Stimulated activated CD4-positive, alpha-beta T cell treated with anti-CD3 and anti-CD28 coated beads, Interleukin-15, amount 100 ng/mL, for 1 hour (primary cell): ENCODE measurements around the gene GINS2.

Experiments used
- DNase-seq, 2 donors: peaks; one replicate each; pipeline ENCODE4 v3.0.0-alpha.2; 2020; ENCODE audit warnings: low read depth in 1 of 2, low spot score in 1 of 2

GINS2 gene

DNA sequence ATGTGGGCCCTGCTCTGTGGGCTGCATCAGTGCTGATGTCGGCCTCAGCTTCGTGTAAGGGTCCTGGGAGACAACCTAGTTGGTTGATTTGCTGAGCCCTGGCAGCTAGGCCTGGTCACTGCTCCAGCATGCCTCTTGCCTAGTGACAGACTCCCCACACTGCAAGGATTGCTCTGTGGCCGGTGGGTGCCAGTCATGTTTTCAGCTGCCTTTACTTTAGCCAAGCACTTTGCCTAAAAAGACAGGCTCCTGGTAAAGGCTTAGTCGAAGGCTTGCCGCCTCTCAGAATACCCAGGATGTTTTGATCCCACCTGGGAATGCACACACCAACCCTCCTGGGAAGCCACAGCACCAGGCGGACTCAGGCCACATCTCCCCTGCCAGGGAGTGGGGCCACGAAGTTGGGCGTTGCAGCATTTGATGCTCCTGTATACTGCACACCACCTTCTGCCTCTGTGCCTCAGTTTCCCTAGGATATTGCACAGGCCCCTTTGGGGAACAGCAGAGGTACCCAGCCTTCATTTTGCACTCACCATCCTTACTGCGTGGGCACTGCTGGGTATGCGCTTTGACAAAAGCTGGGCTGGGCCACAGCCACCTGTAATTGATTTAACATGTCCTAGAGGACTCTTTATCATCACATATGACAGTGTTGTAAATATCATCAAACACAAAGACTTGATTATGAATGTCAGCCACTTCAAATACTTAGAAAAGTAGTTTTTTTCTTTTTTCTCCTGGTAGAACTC lies 19.9 kb downstream of the GINS2 start:
- DNase-seq = no peak

GRCh38 chr16:85667841-85668413 lies 20.8 kb downstream of the GINS2 start:
- DNase-seq = no peak

- DNase-seq = no peak
These were observed 21.5 kb downstream of the GINS2 start for GRCh38 chr16:85667261-85667660.

DNA sequence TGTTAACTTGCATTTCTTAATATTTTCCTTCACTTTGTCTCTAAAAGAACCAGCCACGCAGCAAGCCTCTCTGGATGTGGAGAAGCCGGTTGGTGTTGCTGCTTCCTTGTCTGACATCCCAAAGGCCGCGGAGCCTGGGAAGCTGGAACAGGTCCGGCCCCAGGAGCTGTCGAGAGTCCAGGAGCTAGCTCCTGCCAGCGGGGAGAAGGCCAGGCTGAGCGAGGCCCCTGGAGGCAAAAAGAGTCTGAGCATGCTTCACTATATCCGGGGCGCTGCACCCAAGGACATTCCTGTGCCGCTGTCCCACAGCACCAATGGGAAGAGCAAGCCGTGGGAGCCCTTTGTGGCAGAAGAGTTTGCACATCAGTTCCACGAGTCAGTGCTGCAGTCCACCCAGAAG lies 22.8 kb downstream of the GINS2 start:
- DNase-seq = no peak

DNA sequence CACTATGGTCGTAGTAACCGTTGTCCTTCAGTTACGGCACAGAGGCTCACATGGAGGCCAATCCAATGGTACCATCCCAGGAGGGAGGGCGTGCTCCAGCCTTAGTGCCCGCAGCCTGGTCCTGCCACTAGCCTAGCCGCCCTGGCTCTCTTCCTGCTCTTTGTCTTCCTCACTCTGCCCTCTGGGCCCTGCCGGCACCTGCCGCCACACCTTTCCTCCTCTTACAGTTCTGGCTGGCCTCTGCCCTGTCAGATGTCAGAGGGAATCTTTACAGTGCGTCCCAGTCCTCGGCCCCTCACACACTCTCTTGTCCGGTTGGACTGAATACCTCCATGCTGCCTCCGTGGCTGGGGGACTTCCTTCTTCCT lies 23.4 kb downstream of the GINS2 start:
- no peak for DNase-seq

GRCh38 chr16:85664580-85665372 lies 24.0 kb downstream of the GINS2 start:
- DNase-seq = no peak

- DNase-seq = no peak
These were observed 24.8 kb downstream of the GINS2 start for GRCh38 chr16:85663891-85664321.

- no peak for DNase-seq
These were observed 25.6 kb downstream of the GINS2 start for GRCh38 chr16:85662976-85663830.

- no peak for DNase-seq
These were observed 26.3 kb downstream of the GINS2 start for GRCh38 chr16:85662482-85662812.

DNA sequence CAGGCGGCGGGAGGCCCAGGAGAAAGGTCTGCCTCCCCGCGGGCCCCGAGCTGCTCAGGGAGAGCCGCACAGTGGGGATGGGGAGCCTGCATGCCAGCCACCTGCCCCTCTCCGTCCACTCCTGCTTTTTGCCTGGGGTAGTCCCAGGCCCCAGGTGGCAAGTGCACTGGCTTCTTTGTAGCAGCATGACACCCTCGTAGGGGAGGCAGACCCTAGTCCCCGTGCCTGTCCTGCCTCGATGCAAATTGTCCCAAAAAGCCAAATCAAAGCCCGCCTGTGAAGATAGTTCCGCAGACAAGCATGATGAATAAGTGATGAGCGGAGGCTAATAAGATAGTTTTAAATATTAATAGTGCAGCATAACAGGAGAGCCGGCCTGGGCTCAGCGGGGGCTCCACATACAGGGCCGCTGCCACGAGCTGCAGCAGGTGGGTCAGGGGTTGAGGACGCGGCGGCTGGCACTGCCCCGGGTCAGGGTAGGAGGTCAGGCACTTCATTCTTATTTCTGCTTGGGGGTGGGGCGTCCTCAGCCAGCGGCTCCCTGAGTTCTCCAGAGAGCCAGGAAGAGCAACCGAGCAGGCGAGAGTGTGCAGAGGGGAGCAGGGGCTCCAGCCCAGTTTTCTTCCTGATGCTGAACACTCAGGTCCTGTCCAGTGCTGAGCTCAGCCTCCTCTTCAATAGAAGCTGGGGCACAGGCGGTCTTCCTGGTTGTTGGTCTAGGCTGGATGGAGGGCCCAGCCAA lies 26.8 kb downstream of the GINS2 start:
- DNase-seq = no peak

- DNase-seq = no peak
These were observed 27.7 kb downstream of the GINS2 start for GRCh38 chr16:85660843-85661739.

DNA sequence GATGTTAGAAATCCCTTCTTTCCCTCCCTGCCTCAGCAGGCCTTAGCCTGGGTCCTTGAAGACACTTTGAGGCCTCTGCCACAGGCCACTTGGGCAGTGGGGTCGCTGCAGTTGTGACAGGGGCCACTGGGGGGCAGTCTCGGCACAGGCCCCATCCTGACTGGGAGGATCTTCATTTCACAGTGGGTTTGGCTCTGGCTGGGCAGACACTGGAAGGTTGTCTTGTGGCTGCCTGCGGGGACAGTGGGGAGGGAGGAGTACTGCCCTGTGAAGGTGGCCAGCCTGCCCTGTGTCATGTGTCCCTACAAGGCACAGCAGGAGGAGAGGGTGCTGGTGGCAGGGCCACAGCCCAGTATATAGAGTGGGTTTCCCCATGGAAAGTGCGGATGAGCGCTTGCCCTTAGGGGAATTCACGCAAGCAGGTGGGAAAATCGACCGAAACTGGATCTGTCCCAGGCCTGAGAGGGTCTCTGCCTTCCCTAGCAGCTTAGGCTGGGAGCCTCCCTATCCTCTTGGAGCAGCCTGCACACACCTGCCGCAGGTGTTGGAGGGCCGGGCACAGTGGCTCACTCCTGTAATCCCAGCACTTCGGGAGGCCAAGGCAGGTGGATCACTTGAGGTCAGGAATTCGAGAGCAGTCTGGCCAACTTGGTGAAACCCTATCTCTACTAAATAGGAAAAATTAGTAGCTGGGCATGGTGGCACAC lies 28.8 kb downstream of the GINS2 start:
- peak; percentile 21 to 55 for DNase-seq

- no peak for DNase-seq
These were observed 29.4 kb downstream of the GINS2 start for GRCh38 chr16:85659336-85659735.

DNA sequence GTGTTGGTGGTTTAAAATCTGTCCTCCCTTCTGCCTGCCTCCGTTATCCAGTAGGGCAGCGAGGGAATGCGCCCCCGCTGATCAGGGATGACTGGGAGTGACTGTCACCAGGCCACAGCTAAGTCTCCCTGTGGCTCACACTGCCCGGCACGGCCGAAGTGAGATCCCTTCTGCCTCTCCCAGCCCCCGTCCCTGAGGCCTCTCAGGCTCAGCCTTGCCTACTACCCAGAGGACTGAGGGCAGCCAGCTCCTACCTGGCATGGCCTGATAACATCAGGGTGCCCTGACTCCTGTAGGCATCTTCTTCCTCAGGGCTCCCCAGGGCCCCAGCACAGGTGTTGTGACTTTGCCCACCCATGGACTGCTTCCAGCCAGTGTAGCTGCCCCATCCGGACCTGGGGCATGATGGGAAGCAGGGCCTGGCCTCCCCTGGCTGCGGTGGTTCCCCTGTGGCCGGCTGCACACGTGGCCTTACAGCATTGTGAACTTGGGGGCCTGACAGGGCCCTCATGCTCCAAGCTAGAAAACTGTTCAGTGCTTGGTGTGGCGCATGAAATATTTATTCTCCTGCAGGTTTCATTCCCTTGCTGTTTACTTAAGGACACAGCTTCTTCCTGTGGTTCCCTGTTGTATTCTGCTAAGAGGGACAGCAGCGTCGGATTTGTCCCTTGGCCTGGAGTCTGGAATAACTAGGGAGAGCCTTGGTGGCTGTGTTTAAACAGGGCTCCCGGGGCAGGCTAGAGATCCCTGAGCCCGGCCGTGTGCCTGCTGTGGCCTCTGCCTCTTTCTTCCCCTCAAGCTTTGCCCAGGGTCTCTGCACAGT lies 30.0 kb downstream of the GINS2 start:
- DNase-seq = no peak

DNA sequence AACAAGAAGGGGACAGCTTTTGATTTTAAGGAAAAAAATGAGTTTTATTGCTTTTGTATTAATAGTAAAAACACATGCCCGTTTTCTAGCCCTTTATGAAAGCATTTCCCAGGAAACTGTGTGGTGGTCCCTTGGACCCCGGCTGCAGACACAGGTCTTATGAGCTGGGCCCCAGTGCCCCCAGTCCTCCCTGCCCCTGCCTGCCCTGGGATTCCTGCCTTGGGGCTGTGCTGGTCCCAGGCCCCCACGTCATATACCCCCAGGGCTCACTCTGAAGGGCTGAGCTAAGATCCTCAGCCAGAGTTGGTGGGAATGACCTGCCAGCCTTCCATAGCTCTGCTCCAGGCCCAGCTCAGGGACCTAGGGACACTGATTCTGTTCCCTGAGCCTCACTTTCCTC lies 30.8 kb downstream of the GINS2 start:
- DNase-seq = no peak

- DNase-seq = no peak
These were observed 31.5 kb downstream of the GINS2 start for GRCh38 chr16:85657267-85657650.

- no peak for DNase-seq
These were observed 32.1 kb downstream of the GINS2 start for GRCh38 chr16:85656351-85657266.
